GM18861 (cell line): ENCODE data around the gene SCFD2.
"Not testable (repeated sequence)": the region's sequence is repeated elsewhere in the genome, so short reads cannot be mapped to it uniquely, and the experiment has no call there.

Experiments
- ATAC-seq: cut with Tn5 transposase; IDR thresholded peaks from one replicate; pipeline ENCODE4 v1.9.1; 2021; ENCODE audit not compliant: unreplicated experiment

The SCFD2 gene

DNA sequence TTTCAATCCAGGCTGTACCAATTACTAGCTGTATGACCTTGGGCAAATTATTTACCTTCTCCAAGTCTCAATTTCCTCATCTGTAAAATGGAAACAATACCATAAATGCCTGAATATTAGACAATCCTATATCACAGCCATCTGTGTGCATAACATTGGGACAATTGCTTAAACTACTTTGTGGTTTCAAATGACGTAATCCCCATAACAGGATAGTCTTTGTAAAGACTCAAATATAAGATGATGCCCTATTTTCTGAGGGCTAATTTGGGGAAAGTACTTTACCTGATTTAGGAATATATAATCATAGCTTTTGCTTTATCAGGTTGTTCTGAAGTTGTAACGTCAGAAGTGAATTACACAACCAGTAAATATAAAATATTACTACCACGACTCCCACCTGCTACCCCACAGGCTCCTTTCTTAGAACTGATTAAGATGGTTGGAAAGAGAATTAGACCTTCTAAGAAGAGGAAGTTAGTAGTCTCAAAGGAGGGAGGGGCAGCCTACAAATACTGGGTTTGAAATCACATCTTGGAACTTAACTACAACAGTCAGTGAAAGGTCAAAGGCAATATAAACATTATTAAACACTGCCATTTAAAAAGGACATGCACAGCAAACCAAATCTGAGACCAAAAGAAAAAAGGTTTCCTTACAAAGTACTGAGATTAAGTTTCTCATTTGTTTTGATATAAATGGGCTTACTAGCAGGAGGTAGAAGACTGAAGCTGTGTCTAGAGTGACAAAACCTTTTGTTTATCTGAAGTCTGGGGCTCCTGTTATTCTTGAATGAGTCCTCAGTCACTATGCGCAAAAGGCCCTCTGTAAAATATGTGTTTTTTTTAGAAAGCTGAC, 215.0 kb downstream of the SCFD2 start:
- no peak for ATAC-seq

DNA sequence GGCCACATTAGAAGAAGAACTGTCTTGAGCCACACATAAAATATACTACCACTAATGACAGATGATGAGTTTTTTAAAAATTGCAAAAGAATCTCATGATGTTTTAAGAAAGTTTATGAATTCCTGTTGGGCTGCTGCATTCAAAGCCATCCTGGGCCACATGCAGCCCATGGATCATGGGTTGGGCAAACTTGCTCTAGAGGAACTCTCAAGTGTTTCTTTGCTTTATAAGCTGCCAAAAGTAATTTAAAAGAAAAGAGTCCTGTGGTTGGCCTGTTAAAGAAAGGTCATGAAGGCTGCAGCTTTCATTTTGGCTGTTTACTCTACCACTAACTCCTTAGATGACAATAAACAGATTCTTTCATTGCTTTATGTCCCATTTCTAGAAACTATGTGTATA, 218.2 kb downstream of the SCFD2 start:
- no peak for ATAC-seq

DNA sequence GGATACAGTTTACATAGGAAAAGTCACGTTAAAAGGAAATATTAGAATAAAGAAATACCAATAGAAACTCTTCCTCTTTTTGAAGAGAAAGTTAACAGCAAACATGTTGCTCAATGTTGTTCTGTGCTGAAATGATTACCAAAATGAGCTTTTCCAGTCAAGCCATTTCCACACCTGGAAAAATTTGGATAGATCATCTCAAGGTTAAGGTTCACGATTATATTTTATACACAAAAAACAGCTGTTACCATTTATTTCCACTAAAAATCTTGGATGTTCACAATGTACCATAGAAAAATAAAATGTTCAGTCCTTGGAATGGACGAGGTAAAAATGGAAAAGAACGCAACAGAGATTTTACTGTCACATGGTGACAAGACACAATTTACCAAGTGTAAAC, 218.7 kb downstream of the SCFD2 start:
- ATAC-seq, result no peak

- ATAC-seq, result no peak
Observed at GRCh38 chr4:53141308-53141707, 224.6 kb downstream of the SCFD2 start.

DNA sequence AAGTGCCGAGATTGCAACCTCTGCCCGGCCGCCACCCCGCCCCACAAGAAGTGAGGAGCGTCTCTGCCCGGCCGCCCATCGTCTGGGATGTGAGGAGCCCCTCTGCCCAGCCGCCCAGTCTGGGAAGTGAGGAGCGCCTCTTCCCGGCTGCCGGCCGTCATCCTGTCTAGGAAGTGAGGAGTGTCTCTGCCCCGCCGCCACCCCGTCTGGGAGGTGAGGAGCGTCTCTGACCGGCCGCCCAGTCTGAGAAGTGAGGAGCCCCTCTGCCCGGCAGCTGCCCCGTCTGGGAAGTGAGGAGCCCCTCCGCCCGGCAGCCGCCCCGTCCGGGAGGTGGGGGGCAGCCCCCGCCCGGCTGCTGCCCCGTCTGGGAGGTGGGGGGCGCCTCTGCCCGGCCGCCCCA, 226.6 kb downstream of the SCFD2 start:
- not testable (repeated sequence) for ATAC-seq

- no peak for ATAC-seq
Observed at GRCh38 chr4:53137468-53137867, 228.4 kb downstream of the SCFD2 start.

GRCh38 chr4:53136954-53137353, 228.9 kb downstream of the SCFD2 start:
- ATAC-seq, result no peak

GRCh38 chr4:53132132-53132891, 233.5 kb downstream of the SCFD2 start:
- no peak for ATAC-seq

DNA sequence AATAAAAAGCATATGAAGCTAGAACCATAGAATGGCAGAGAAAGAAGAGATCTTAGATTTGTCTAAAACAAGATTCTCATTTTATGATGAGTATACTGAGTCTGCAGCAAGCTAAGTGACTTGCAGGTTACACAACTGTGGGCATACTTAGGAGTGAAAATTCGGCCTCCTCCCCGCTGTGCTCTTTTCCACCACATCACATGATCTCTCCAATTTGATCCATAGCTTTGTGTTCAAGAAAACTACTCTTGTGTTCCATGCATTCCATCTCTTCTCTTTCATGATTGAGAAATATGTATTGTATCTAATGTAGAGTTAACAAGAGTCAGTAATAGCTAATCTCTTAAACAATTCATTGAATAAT, 234.3 kb downstream of the SCFD2 start:
- ATAC-seq, result no peak

GRCh38 chr4:53130896-53131561, 234.8 kb downstream of the SCFD2 start:
- ATAC-seq, result no peak

DNA sequence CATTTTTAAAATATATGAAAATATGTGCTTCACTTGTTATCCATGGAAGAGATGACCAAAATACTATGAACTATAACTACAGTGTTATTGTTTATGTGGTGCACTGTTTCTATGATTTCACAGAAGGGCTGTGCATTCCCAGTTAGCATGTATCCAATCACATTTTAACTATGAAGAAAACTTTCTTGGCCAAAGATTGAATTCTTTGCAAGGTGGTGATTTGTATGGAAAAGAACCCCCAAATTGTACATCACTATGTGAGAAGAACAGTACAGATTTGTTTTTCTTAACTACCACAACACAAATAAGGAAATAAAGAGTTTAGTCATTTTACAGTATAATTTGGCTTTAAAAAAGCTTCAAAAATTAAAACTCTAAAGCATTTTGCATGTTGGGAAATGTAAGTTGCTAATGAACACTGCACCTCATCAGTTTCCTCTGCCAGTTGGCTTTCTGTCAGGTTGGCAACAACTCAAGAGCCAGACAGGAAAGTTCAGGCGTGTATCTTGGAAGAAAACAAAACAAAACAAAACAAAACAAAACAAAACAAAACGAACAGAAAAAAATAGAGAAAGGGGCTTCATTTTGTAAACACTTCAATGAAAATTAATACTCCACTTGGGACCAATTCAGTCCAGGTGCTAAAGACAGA, 237.0 kb downstream of the SCFD2 start:
- no peak for ATAC-seq

GRCh38 chr4:53128231-53128630, 237.6 kb downstream of the SCFD2 start:
- ATAC-seq, result no peak

DNA sequence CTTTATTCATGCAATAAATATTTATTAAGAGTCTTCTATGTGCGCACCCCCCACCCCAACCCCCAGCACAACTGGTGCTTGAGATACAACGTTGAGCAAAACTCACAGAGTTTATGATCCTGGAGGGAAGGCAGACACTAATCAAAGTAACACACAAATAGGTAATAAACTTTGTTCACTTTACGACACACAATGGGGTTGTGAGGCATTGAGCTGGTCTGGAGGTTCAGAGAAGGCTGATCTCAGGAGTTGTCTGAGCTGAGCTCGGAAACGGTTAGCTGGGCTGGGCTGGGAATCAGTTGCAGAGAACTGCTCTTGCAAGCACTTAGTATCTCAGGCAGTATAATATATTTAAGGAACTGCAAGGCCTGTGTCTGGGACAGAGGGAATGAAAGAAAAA, 238.5 kb downstream of the SCFD2 start:
- no peak for ATAC-seq

DNA sequence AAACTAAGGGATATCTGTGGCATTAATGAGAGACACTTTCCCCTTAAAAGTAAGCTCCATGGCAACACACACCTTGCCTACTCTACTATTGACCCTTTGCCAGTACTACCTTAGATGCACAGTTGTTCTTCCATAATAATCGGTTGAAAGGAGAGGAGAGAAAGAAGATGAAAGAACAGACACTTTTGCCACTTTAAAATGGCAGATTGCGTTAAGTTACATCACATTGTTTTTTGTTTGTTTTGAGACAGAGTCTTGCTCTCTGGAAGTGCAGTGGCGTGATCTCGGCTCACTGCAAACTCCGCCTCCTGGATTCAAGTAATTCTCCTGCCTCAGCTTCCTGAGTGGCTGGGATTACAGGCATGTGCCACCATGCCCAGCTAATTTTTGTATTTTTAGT, 239.8 kb downstream of the SCFD2 start:
- ATAC-seq, result no peak

GRCh38 chr4:53123819-53124218, 242.0 kb downstream of the SCFD2 start:
- ATAC-seq, result no peak

DNA sequence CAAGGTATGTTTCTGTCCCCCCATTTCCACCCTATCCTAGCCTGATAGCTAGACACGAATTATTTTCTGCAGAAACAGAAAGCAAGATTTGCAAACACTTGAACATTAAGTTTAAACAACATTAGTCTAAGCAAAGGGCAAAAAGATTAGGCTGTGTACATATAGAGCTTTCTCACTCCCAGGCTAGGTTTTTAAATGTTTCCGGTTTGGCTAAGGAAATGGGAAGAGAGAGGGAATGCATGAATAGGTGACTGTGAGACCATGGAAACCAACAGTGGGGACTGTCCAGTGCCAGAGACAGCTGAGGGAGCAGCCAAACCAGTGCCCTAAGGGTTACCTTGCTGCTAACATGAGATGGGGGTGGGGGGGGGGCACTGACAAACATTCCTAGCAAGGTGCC, 242.7 kb downstream of the SCFD2 start:
- no peak for ATAC-seq

DNA sequence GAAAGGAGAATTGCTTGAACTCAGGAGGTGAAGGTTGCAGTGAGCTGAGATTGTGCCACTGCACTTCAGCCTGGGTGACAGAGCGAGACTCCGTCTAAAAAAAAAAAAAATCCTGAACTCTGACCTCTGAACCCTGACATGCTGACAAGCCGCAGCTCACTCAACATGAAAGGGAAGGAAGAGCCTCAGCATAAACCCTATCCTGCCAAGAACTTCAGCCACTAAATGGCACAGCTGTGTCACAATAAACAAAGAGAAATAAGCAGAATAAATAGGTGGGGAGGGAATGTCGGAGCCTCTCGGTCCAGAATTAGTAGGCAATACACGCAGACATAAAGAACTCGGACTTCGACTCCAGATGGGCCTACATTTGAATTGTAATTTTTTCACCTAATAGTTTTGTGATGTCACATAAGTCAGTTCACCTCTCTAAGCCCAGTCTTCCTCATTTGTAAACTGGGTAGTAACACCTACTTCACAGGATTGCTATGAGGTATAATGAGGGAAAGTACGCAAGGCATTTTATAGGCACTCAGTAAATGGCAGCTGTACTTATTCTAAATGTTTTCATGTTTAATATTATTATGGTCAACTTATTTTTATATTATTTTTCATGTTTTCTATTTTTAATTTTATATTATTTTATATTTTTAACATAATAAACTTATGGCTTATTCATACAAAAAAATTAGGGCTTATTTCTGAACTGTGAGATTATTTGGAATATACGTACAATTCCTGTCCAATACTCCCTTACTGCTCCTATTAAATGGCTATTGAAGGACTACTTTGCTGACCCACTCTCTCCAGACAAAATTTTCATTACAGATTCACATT, 243.4 kb downstream of the SCFD2 start:
- ATAC-seq, result no peak

- no peak for ATAC-seq
Observed at GRCh38 chr4:53121264-53121865, 244.5 kb downstream of the SCFD2 start.

DNA sequence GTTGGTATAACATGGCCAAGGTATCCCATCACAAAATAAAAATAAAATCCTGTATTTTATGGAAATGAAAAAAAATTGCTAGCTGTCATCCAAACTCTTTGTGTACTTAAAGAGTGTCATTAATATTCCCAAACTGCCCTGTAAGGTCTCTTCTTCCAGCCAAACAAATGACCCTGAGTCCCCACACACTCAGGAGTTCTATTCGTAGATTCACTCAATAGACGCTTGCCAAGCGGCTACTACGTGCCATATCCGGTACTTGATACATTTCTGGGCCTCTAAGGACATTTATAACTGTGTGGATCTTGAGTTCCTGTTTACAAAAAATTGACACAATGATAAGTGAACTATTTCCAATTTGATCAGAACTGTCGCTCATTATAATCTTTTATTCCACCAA, 245.1 kb downstream of the SCFD2 start:
- ATAC-seq, result no peak

GRCh38 chr4:53119680-53120079, 246.2 kb downstream of the SCFD2 start:
- no peak for ATAC-seq
